Measurements from ENCODE around the gene SLC29A3. TPM values are rescaled to one million over a fixed set of nuclear protein-coding genes. Genes with fewer than 3 reads are reported as not detected.

The SLC29A3 gene
- total RNA-seq, 1 donor from 2014 or later = 11.4 TPM

DNA sequence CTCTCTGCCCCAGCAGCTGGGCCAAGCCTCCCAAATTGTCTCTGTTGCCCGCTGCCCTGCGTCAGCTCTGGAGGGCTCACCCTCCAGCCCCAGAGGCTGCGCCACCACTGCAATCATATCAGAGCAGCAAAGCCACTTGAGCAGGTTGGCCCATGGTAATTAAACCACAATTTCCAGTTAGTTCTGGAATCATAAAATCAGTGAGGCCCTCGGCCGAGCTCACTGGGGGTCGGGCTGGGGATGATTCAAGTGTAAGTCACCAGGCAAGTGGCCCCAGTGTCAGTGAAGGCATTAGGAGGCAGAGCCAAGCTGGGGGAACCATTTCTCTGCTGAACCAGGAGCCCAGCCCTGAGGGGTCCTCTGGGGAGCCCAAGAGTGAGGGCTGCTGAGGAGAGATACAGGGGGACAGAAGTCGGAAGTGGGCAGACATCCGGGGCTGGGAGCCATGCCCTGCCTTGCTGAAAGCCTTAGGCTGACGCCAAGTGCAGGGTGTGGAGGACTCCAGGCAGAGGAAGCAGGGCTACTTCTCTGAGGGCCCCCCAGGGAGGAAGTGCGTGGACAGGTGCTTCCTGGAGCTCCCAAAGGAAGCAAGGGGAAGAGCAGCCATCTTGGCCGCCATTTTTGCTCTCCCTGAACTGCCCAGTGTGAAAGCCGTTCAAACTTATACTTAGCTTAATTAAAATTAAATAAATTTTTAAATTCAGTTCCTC is 29.5 kb upstream of the SLC29A3 start:
- Mint-ChIP-seq H3K4me1 (peaks cover 10% of the 10 kb centered on the region), H3K27me3 (ENCODE audit: low read depth) (no peaks in the 10 kb centered on the region), H3K9me3 (no peaks in the 10 kb centered on the region), H3K36me3 (peaks cover 40% of the 10 kb centered on the region), H3K27ac (no peak overlapping the region), H3K4me3 (no peak overlapping the region)
- no peak for TF ChIP-seq CTCF (IDR thresholded peaks at IDR 0.05; ENCODE audit: unreplicated experiment)
- DNase-seq (ENCODE audit: low spot score in 2 of 2, unreplicated experiment in 2 of 2) = no peak

GRCh38 chr10:71290331-71290730 is 28.7 kb upstream of the SLC29A3 start:
- TF ChIP-seq CTCF (IDR thresholded peaks at IDR 0.05; ENCODE audit: unreplicated experiment) = no peak
- H3K27me3 Mint-ChIP-seq (ENCODE audit: low read depth) = no peaks in the 10 kb centered on the region
- no peak overlapping the region for H3K27ac Mint-ChIP-seq
- no peaks in the 10 kb centered on the region for H3K9me3 Mint-ChIP-seq
- H3K4me3 Mint-ChIP-seq = no peak overlapping the region
- H3K4me1 Mint-ChIP-seq = peaks cover 10% of the 10 kb centered on the region
- no peak for DNase-seq (ENCODE audit: low spot score in 2 of 2, unreplicated experiment in 2 of 2)
- peaks cover 42% of the 10 kb centered on the region for H3K36me3 Mint-ChIP-seq

- no peaks in the 10 kb centered on the region for H3K9me3 Mint-ChIP-seq
- H3K27me3 Mint-ChIP-seq (ENCODE audit: low read depth) = no peaks in the 10 kb centered on the region
- no peak overlapping the region for H3K4me3 Mint-ChIP-seq
- no peak for TF ChIP-seq CTCF (IDR thresholded peaks at IDR 0.05; ENCODE audit: unreplicated experiment)
- DNase-seq (ENCODE audit: low spot score in 2 of 2, unreplicated experiment in 2 of 2) = no peak
- H3K4me1 Mint-ChIP-seq = peaks cover 10% of the 10 kb centered on the region
- no peak overlapping the region for H3K27ac Mint-ChIP-seq
- H3K36me3 Mint-ChIP-seq = peaks cover 43% of the 10 kb centered on the region
Measured at GRCh38 chr10:71290806-71291527, 28.1 kb upstream of the SLC29A3 start.

GRCh38 chr10:71291528-71291900 is 27.5 kb upstream of the SLC29A3 start:
- Mint-ChIP-seq H3K27ac (no peak overlapping the region), H3K4me1 (peaks cover 10% of the 10 kb centered on the region), H3K36me3 (peaks cover 44% of the 10 kb centered on the region), H3K4me3 (no peak overlapping the region), H3K27me3 (ENCODE audit: low read depth) (no peaks in the 10 kb centered on the region), H3K9me3 (no peaks in the 10 kb centered on the region)
- DNase-seq (ENCODE audit: low spot score in 2 of 2, unreplicated experiment in 2 of 2) = no peak
- no peak for TF ChIP-seq CTCF (IDR thresholded peaks at IDR 0.05; ENCODE audit: unreplicated experiment)

- no peaks in the 10 kb centered on the region for H3K27me3 Mint-ChIP-seq (ENCODE audit: low read depth)
- peaks cover 10% of the 10 kb centered on the region for H3K4me1 Mint-ChIP-seq
- TF ChIP-seq CTCF (IDR thresholded peaks at IDR 0.05; ENCODE audit: unreplicated experiment) = no peak
- no peak overlapping the region for H3K27ac Mint-ChIP-seq
- H3K9me3 Mint-ChIP-seq = no peaks in the 10 kb centered on the region
- H3K36me3 Mint-ChIP-seq = peaks cover 41% of the 10 kb centered on the region
- no peak for DNase-seq (ENCODE audit: low spot score in 2 of 2, unreplicated experiment in 2 of 2)
- H3K4me3 Mint-ChIP-seq = no peak overlapping the region
Measured at GRCh38 chr10:71292624-71293445, 26.2 kb upstream of the SLC29A3 start.

All from mesothelial cell of epicardium (in vitro differentiated cells).